Measurements from ENCODE around the gene KCNJ14.
"Not testable (repeated sequence)": the region's sequence is repeated elsewhere in the genome, so short reads cannot be mapped to it uniquely, and the experiment has no call there.

KCNJ14 gene

DNA sequence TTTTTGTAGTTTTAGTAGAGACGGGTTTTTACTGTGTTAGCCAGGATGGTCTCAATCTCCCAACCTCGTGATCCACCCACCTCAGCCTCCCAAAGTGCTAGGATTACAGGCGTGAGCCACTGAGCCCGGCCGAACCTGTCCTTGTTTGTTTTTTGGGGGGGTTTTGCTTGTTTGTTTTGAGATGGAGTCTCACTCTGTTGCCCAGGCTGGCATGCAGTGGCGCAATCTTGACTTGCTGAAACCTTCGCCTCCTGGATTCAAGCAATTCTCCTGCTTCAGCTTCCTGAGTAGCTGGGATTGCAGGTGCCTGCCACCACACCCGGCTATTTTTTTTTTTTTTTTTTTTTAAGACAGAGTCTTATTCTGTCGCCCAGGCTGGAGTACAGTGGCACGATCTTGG is 31.3 kb downstream of the KCNJ14 start:
- not testable (repeated sequence) for DNase-seq (ENCODE audit: extremely low read depth in 1 of 2, low read depth in 1 of 2)

DNA sequence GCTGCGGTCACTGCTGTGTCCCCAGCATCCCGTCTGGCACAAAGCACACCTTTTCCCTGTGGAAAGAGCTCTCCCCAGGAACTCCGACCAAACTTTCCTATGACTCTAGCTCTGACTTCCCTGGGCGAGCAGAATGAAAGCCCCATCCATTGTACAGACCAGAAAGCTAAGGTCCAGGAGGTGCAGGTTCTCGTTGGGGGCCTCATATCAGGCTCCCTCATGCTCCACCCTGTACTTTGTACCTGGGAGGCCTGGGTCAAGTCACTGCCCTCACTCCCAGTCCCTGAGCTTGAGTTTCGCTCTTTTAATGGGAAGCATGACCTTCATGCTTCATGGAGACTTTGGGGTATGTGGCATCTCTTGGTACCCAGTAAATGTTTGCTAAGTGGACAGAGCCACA is 32.2 kb downstream of the KCNJ14 start:
- DNase-seq (ENCODE audit: extremely low read depth in 1 of 2, low read depth in 1 of 2), result no peak

DNA sequence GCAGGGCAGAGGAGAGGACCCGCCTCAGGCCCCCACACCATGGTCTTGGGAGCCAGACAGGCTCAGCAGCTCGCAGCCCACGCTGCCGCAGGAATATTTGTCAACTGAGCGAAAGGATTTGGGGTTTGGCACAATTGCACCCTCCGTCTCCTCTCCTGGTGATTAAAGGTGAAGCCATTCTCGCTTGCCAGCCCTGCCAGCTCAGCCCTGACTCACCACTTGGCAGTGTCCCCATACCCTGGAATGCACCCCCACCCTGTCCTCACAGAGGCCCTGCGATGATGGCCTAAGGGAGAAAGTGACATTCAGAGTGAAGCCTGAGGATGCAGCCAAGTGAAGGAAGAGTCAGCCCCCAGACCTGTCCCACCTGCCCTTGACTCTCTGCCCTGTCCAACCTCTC is 32.6 kb downstream of the KCNJ14 start:
- DNase-seq (ENCODE audit: extremely low read depth in 1 of 2, low read depth in 1 of 2), result no peak

DNA sequence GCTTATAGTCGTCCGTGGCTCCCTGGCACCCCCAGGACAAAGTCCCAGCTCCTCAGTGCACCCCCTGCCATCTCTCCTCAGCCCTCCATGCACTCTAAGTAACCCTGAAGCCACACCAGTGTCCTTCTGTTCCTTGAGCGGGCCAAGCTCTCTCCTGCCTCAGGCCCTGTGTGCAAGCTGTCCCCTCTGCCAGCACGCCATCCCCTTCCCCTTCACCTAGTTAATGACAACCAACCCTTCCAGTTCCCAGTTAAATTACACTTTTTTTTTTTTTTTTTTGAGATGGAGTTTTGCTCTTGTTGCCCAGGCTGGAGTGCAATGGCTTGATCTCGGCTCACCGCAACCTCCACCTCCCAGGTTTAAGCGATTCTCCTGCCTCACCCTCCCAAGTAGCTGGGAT is 33.1 kb downstream of the KCNJ14 start:
- not testable (repeated sequence) for DNase-seq (ENCODE audit: extremely low read depth in 1 of 2, low read depth in 1 of 2)

DNA sequence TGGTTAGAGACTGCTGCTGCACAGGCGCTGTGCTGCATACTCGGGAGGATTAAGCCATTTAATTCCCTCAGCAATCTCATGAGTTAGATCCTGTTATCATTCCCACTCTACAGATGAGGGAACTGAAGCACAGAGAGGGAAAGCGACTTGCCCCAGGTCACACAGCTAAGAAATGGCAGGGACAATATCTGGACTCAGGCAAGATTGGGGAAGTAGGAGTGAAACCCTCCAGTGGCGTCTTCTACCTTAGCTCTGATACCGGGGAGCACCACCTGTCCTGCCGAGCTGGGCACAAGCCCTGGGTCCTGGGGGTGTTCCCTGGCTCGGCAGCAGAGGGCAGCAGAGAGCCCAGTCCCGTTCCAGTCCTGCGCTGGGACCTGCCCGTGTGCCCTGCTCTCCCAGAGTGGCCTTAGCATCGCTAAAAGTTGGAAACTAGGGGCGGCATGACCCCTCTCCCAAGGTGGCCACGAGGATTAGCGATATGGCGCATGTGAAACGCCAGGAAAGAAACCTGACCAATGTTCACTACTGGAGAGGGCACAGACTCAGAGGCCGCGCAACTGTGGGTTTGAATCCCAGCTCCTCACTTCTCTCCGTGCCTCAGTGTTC is 34.3 kb downstream of the KCNJ14 start:
- peak in 1 of 2 donors; percentile 68 for DNase-seq (ENCODE audit: extremely low read depth in 1 of 2, low read depth in 1 of 2)

DNA sequence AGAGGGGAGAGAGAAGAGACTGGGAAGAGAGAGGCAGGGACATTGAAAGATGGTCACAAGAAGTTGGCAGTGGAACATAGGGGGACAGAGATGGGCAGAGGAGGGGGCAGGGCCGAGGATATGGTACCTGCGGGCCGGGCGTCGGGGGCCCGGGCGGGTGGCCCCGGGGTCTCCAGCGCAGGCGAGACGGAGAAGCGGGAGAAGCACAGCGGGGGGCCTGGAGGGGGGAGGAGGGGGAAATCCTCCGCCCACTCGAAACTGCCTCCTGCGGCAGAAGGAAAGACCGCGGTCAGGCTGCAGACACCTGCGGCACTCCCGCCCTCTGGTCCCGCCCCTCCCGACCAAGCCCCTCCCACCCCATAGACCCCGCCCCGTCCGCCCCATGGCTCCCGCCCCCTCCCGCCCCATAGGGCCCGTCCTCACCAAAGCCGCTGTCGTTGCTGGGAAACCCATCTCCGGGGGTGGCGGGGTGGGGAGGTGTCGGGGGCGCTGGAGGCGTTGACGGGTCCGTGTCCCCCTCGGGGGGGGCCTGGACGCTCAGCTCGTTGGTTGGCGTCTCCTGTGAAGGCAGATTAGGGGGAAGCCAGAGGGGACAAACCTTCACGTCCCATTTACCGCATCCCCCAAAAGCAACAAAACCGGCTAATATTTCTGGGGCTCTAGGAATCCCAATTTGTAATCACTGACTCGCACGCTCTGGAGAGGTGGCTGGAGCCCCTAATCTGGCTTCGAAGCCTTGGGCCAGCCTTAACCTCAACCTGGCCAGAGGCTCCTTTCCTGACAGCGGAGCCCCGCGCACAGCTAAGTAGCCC is 35.8 kb downstream of the KCNJ14 start:
- no peak for DNase-seq (ENCODE audit: extremely low read depth in 1 of 2, low read depth in 1 of 2)

DNA sequence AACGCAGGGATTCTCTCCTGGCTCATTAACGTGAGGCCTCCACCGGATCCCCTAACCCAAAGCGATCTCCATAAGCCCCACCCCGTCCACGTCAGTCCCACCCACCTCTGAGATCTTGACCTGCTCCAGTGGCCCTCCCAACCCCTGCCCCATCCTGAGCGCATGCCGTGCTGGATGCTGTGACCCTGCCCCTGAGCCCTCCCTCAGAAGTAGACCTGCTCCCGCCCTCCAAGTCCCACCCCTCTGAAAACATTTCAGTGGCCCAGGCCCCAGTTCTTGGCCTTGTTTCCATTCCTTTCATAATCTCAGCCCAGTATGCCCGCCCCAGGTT is 36.4 kb downstream of the KCNJ14 start:
- no peak for DNase-seq (ENCODE audit: extremely low read depth in 1 of 2, low read depth in 1 of 2)

DNA sequence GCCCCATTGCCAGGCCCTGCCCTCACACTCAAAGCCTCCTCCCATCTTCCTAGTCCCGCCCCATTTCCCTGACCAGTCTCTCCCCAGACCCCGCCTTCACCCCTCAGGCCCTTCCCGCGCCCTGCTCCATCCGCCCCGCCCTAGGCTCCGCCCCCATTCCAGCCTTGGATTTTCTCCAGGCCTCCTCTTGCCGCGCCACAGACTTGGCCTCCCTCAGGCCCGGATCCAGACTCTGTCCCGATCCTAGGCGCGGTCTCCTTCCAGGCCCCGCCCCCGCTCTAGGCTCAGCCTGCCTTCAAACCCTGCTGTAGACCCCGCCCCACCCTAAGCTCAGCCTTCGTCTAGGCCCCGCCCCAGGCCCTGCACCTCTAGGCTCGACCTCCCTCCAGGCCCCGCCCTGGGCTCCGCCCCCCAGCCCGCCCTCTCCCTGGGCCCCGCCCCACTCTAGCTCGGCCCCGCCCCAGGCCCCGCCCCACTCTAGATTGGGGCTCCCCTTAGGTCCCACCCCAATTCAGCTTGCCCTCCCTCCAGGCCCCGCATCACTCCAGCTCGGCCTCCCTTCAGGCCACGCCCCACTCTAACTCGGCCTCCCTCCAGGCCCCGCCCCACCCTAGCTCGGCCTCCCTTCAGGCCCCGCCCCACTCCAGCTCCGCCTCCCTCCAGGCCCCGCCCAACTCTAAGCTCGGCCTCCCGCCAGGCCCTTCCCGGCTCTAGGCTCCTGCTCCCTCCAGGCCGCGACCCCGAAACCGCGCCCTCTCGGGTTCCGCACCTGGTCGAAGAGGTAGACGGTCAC is 37.7 kb downstream of the KCNJ14 start:
- peak; percentile 66 to 82 for DNase-seq (ENCODE audit: extremely low read depth in 1 of 2, low read depth in 1 of 2)

DNA sequence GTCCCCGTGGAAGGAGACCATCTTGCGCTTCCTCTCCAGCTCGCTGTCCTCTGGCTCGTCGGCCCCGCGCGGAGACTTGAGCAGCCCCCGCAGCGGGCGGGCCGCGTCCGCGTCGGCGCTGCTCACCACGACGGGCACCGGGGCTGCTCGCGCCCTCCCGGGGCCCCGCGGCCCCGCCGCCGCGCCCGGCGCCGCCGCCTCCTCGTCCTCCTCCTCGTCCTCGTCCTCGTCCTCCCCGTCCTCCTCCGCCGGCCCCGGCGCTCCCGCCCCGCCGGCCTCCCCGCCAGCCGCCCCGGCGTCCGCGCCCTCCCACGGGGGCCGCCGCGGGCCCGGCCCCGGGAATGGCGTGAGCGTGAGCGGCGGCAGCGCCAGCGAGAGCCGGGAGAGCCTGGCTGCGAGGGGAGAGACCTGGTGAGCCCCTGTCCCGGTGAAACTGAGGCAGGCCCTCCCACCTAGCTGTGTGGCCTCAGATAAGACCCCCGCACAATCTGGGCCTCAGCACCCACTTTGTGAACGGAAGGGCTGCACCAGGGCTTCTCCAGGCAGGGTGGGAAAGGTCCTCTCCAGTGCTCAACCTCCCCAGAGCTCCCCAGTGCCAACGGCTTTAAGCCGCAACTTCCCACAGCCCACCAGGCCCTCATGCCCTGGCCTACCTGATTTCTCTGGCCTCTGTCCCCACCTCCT is 38.5 kb downstream of the KCNJ14 start:
- DNase-seq (ENCODE audit: extremely low read depth in 1 of 2, low read depth in 1 of 2), result no peak

DNA sequence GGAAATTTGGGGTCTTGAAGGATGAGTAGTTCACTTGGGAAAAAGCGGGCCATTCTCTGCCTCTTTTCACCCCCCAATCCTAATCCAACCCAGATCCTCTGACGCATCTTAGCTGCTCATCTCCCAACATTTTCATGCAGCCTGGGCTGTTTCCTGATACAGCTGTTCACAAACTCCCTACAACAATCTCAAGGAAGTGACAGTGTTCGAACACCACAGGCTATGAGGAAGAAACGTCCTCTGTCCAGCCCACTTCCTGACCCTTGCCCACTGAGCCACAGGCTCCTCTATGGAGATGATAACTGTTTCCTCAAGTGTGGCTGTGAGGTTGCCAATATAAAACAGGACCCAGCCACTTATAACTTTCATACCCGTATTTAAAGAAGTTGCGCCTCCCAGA is 40.0 kb downstream of the KCNJ14 start:
- no peak for DNase-seq (ENCODE audit: extremely low read depth in 1 of 2, low read depth in 1 of 2)

DNA sequence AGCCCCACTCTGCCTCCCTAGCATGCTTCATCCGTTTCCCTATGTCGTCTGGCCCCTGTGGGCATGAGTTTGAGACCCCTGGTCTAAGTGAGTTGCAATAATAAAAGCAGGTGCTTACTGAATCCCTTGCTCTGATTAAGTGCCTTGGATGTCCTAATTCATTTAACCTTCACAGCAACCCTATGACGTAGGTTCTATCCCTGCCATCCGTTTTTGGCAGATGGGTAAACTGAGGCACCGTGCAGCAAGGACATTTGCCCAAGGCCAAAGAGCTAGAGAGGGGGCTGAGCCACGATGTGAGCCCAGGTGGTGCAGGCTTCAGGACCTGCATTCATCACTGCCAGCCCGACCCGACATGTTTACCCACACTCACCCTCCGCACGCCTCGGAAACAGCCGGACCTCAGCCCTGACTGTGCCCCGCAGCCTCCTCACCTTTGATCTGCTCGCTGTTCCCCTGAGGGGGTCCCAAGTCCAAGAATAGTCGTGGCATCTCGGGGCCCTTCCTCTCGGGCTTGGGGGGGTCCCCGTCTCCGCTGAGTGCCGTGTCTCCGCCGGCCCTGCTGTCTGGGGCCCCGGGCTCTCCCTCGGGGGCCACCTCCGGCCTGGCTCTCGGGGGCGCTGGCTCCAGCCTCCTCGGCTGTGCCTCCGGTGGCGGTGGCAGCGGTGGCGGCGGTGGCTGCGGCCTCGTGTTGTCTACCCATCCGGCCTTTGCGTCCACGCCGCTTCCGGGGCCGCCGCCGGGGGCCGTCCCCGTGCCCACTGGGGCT is 41.8 kb downstream of the KCNJ14 start:
- DNase-seq (ENCODE audit: extremely low read depth in 1 of 2, low read depth in 1 of 2), result no peak

DNA sequence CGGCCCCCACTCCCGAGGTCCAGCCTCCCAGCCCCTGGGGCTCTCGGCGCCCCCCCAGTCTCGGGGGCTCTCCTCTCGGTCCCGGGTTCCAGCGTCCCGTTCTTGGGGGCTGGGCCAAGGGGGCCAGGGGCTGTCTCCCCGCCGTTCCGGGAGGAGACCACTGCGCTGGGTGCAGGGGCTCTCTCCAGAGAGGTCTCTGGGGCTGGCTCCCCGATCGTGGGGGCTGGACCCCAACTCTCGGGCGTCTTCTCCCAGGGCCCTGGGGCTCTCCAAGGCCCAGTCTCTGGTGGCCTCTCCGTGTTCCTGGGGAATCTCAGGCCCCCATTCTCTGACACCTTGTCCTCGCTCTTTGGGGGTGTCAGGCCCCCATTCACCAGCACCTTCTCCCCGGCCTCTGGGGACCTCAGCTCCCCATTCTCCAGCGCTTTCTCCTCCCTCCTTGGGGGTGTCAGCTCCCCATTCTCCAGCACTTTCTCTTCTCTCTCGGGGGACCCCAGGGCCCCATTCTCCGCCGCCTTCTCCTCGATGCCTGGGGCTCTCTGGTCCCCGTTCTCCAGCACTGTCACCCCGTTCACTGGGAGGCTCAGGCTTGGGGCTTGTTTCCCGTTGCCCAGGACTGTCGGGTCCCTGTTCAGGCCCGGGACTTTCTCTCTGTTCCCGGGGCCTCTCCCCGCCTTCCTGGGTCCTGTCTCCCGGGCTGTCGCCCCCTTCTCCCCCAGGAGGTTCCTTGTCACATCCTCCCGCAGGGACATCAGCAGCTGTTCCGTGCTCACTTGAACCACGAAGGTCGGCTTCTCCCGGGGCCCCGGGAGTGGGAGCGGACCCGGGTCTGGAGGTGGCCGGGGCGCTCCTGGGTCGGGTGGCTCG is 42.6 kb downstream of the KCNJ14 start:
- DNase-seq (ENCODE audit: extremely low read depth in 1 of 2, low read depth in 1 of 2), result no peak

DNA sequence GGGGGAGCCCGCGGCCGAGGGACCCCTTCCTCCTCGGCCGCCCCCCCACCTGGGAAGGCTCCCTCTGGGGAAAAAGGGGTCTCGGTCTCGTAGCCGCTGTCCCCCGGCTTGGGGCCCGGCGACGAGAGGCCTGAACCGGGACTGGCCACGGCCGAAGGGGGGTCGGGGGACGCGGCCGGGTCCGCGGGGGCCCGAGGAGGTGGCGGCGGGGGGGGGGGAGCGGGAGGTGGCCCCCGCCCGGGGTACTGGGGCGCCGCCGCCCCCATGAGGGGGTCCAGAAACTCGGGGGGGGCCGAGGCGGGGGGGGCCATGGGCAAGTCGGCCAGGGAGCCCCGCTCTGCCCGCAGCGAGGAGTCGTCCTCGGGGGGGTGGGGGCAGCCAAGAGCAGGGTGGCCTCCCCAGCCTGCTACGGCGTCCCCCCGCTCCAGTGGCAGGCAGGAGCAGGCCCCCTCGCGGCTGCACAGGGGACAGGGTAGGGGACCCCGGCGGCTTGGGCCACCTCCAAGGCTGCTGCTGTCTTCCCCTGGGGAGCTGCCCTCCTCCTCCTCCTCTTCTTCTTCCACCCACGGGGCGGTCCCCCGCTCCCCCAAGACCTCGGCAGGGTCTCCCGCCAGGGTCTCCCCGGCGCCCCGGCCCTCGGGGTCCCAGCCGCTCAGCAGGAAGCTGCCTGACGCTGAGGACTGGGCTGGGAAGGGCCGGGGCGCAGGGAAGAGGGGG is 43.4 kb downstream of the KCNJ14 start:
- DNase-seq (ENCODE audit: extremely low read depth in 1 of 2, low read depth in 1 of 2), result no peak

DNA sequence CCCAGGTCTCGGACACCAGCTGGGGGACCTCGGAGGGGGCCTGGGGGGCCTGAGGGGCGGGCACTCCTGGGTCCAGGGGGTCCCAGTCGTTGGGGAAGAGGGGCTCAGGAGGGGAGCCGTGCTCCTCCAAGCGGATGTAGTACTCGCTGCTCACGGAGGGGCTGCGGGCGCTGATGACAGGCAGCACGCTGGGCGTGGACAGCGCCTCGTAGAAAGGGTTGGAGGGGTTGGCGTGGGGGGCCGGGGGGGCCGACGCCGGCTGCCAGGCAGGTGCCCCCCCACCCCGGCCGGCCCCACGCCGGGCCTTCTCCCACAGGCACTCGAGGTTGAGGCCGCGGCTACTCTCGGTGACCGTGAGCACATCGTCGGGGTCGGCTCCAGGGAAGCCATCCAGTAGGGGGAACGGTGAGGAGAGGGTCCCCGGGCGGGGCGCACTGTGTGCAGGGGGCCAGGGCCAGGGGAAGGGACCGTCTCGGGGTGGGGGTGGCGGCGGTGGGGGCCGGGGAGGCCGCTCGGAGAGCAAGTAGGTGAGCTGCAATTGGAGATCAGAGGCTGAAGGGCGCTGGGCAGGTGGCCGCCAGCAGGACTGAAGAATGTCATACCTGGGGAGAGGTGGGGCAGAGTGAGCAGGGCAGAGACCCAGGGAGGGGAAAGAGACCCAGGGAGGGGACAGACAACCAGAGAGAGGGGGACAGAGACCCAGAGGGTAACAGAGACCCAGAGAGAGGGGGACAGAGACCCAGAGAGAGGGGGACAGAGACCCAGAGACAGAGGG is 44.1 kb downstream of the KCNJ14 start:
- no peak for DNase-seq (ENCODE audit: extremely low read depth in 1 of 2, low read depth in 1 of 2)

DNA sequence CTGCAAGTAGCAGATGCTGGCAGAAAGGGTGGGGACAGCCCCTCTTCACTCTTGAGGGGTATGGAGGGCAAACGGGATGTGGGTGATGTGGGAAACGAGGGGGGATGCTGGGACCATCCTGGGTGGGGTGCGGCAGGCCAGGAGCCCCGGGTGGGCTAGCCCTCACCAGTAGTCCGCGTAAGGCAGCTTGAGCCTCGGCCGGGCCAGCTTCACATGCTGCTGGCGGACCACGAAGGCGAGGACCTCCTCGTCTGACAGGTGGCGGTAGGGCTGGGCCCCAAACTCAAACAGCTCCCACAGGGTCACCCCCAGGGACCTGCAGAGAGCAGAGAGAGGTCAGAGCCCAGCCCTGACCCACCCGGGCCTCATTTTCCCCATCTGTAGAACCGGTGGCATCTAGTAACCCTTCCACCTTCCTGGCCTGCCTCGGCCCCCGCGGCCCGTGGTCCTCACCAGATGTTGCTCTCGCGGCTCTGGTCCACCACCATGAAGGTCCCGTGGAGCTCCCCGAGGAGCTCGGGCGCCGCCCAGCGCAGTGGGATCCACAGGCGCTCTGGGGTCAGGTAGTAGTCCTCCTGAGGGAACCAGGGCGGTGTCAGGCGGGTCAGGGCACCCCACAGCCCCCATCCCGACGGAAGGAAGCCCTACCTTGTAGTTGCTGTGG is 45.6 kb downstream of the KCNJ14 start:
- no peak for DNase-seq (ENCODE audit: extremely low read depth in 1 of 2, low read depth in 1 of 2)

DNA sequence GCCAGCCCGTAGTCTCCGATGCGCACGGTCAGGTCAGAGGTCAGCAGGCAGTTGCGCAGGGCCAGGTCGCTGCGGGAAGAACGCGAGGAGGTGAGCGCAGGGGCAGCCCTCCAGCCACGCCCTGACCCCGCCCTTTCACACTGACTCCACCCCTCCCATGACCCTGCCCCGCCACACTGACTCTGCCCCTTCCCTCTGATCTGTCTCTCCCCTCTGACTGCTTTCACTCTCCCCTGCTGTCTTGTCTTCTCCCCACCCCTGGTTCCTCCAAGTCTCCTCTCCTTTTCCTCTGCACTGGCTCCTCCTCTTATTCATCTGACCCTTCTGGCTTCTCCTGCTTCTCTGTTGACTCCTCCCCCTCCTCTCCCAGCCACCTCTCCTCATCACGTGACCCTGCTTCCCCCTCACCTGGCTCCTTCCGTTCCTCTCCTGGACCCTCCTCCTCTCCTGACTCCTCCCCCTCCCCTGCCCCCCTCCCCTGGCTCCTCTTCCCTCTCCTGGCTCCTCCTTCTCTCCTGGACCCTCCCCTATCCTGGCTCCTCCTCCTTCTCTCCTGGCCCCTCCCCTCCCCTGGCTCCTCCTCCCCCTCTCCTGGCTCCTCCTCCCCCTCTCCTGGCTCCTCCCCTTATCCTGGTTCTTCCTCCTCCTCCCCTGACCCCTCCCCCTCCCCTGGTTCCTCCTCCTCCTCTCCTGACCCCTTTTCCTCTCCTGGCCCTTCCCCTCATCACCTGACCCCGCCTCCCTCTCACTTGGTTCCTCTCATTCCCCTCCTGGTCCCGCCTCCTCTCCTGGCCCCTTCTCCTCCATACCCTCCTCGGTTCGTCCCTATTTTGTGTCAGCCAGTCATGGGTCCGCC is 46.3 kb downstream of the KCNJ14 start:
- no peak for DNase-seq (ENCODE audit: extremely low read depth in 1 of 2, low read depth in 1 of 2)
